Stimulated activated CD8-positive, alpha-beta memory T cell treated with anti-CD3 and anti-CD28 coated beads, Interleukin-7, amount 100 ng/mL, for 48 hours (primary cell): Measurements from ENCODE around the gene KCNJ18.
"Not testable (repeated sequence)": the region's sequence is repeated elsewhere in the genome, so short reads cannot be mapped to it uniquely, and the experiment has no call there.

Experiments
- DNase-seq, 2 donors: peaks; one replicate each; pipeline ENCODE4 v3.0.0-alpha.2; 2020; ENCODE audit warnings: low read depth in 1 of 2; ENCODE audit errors: extremely low read depth in 1 of 2

KCNJ18 gene

GRCh38 chr17:21683897-21684296 is 8.4 kb upstream of the KCNJ18 start:
- DNase-seq: not testable (repeated sequence)

- not testable (repeated sequence) for DNase-seq
Measured at GRCh38 chr17:21684384-21684783, 7.9 kb upstream of the KCNJ18 start.

GRCh38 chr17:21685061-21685795 is 7.1 kb upstream of the KCNJ18 start:
- DNase-seq: not testable (repeated sequence)

DNA sequence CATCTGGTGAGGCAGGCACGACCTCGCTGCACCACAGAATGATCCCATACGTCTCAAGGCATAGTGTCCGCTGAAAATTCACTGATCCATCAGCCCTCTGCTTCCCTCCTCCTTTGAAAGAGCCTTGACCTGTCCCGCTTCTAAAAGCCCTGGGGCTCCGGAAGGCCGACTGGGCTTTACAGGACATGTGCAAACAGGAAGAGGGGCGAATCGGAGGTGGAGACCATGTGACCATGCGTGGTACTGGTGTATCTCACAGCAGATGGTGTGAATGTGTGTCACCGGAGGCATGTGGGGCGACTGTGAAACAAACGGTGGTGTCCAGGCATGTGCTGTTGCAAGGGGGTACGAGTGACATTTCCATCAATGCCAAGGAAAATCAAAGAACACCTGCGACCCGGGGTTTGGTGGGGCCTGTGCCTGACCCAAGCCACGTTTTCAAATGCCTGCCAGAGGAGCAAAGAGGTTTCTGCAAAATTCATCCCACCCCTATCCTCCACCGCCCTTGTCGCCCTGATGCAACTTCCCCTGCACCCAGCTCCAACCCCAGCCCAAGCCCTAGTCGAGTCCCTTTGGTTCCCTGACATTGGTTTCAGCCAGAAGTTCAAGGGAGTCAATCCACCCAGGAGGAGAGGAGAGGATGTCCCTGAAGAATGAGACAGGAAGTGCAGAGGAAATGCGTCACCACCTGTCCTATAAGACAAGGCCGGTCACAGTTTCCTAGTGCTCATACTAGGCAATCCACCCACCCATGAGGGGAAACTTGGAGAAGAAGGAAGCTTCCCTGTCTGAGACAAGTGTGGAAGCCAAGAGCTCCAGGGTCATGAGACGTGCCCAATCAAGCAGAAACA is 5.9 kb upstream of the KCNJ18 start:
- DNase-seq: no peak

GRCh38 chr17:21687136-21687953 is 5.0 kb upstream of the KCNJ18 start:
- DNase-seq: no peak

- DNase-seq: no peak
Measured at GRCh38 chr17:21688293-21688949, 3.9 kb upstream of the KCNJ18 start.

GRCh38 chr17:21689604-21690003 is 2.7 kb upstream of the KCNJ18 start:
- DNase-seq: no peak

- DNase-seq: not testable (repeated sequence)
Measured at GRCh38 chr17:21690811-21691210, 1.5 kb upstream of the KCNJ18 start.

DNA sequence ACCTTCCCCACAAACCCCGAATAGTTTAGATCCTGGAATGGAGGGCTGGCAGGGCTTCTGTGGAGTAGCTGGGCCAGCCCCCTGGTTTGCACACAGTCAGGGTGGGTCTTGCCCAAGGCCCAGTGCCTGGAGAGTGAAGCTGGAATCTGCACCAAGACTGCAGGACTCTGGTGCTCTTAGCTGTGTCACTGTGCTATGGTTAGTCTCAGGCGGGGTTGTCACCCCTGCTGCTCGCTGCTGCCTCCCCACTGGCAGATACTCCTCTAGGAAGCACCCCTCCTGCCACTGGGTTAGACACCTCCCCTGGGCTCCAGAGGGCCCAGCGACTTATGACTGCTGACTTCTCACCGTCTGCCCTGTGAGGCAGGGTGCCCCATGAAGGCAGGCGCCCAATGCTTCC is 842 bp upstream of the KCNJ18 start:
- DNase-seq: not testable (repeated sequence)

GRCh38 chr17:21692704-21693065 is 362 bp downstream of the KCNJ18 start:
- DNase-seq: not testable (repeated sequence)

- not testable (repeated sequence) for DNase-seq
Measured at GRCh38 chr17:21693391-21693796, 1.1 kb downstream of the KCNJ18 start.

- DNase-seq: not testable (repeated sequence)
Measured at GRCh38 chr17:21693937-21694336, 1.6 kb downstream of the KCNJ18 start.

- not testable (repeated sequence) for DNase-seq
Measured at GRCh38 chr17:21696227-21696626, 3.9 kb downstream of the KCNJ18 start.

GRCh38 chr17:21696842-21697507 is 4.7 kb downstream of the KCNJ18 start:
- not testable (repeated sequence) for DNase-seq

DNA sequence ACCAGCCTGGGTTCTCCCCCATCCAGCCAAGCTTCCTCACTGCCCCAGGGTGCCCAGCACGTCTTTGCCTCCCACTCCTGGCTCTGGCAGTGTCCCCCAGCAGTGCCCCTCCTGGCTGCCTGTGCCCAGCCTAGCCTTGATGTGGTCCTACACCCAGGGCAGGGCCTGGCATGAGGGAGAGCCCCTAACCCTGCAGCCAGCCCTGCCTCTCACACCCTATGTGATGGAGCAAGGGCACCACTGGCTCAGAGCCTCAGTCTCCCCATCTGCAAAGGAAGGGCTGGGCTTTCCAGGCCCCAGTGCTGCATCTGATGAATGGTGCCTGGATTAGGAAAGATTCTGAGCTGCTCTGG is 5.2 kb downstream of the KCNJ18 start:
- DNase-seq: not testable (repeated sequence)

- not testable (repeated sequence) for DNase-seq
Measured at GRCh38 chr17:21698437-21699075, 6.2 kb downstream of the KCNJ18 start.

DNA sequence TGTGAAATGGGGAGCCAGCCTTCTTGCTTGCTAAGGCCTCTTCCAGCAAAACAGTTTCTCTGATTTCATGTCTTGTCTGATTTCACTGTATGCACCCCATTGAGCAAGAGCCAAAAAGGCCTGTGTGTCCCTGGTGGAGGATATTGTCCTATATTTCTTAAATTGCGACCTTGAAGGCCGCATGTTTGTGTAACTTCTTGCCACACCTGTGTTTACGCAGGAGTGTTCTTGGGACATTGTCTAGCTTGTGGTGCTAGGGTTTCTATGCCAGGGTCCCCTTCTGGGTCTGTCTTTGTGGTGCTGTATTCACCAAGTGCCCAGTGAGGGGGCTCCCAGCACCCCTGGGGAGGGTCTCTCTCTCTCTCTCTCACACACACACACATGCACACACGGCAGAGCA is 6.8 kb downstream of the KCNJ18 start:
- not testable (repeated sequence) for DNase-seq

GRCh38 chr17:21699573-21700236 is 7.4 kb downstream of the KCNJ18 start:
- not testable (repeated sequence) for DNase-seq

DNA sequence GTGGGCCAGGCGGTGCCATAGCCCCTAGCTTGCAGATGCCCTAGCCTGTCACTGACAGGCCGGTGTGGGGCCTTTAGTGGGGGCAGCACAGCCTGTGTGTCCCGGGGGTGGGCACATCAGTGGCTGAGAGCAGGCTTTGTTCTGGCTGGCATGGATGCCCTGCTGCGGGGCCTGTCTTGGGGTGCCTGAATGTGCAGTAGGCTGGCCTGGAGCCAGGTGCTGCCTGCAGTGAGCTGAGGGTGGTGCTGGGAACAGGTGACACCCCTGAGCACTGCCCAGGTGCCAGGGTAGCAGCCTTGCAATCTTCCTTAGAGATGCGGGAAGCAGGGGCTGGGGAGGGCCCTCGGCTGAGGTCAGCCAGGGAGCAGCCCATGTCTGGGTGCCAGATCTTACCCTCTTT is 8.8 kb downstream of the KCNJ18 start:
- DNase-seq: not testable (repeated sequence)
